GM21367 (cell line): ENCODE data around the gene DRP2.
"Not testable (repeated sequence)": the region's sequence is repeated elsewhere in the genome, so short reads cannot be mapped to it uniquely, and the experiment has no call there.

Experiments used
- ATAC-seq: cut with Tn5 transposase; IDR thresholded peaks from one replicate; pipeline ENCODE4 v1.9.1; 2021; ENCODE audit not compliant: unreplicated experiment

DRP2 gene

GRCh38 chrX:101219116-101219863 is at the start of gene DRP2:
DRP2 (plus strand) TSS chrX:101219786; CDS start chrX:101231648, 11,862 bp downstream.
- no peak for ATAC-seq

GRCh38 chrX:101171883-101172400 is 47.6 kb upstream of the DRP2 start:
- no peak for ATAC-seq

- ATAC-seq, result no peak
These were observed 43.1 kb upstream of the DRP2 start for GRCh38 chrX:101176439-101176838.

- ATAC-seq, result not testable (repeated sequence)
These were observed 34.7 kb upstream of the DRP2 start for GRCh38 chrX:101184876-101185275.

- ATAC-seq, result not testable (repeated sequence)
These were observed 31.6 kb upstream of the DRP2 start for GRCh38 chrX:101187961-101188360.

GRCh38 chrX:101190736-101191135 is 28.9 kb upstream of the DRP2 start:
- no peak for ATAC-seq

GRCh38 chrX:101191217-101191750 is 28.3 kb upstream of the DRP2 start:
- no peak for ATAC-seq

- no peak for ATAC-seq
These were observed 24.0 kb upstream of the DRP2 start for GRCh38 chrX:101195442-101196173.

GRCh38 chrX:101203761-101204351 is 15.7 kb upstream of the DRP2 start:
- ATAC-seq, result no peak

GRCh38 chrX:101206471-101206870 is 13.1 kb upstream of the DRP2 start:
- ATAC-seq, result peak; percentile 85

- peak; percentile 44 for ATAC-seq
These were observed 11.3 kb upstream of the DRP2 start for GRCh38 chrX:101208152-101208905.

GRCh38 chrX:101210630-101211029 is 9.0 kb upstream of the DRP2 start:
- no peak for ATAC-seq

GRCh38 chrX:101217689-101218088 is 1.9 kb upstream of the DRP2 start:
- ATAC-seq, result no peak

GRCh38 chrX:101219864-101220346 is 319 bp downstream of the DRP2 start:
- no peak for ATAC-seq

- no peak for ATAC-seq
These were observed 1.2 kb downstream of the DRP2 start for GRCh38 chrX:101220662-101221260.

- ATAC-seq, result no peak
These were observed 3.6 kb downstream of the DRP2 start for GRCh38 chrX:101223226-101223625.

- ATAC-seq, result no peak
These were observed 9.6 kb downstream of the DRP2 start for GRCh38 chrX:101229170-101229569.

- no peak for ATAC-seq
These were observed 11.1 kb downstream of the DRP2 start for GRCh38 chrX:101230636-101231035.

GRCh38 chrX:101231080-101231479 is 11.5 kb downstream of the DRP2 start:
- ATAC-seq, result no peak

- ATAC-seq, result no peak
These were observed 12.7 kb downstream of the DRP2 start for GRCh38 chrX:101232316-101232715.
